IgD-negative memory B cell (primary cell): Measurements from ENCODE around the gene ABHD12. TPM values are rescaled to one million over a fixed set of nuclear protein-coding genes. Genes with fewer than 3 reads are reported as not detected.
"Not testable (repeated sequence)": the region's sequence is repeated elsewhere in the genome, so short reads cannot be mapped to it uniquely, and the experiment has no call there.

ENCODE experiments used
- H3K27ac Mint-ChIP-seq, 3 donors: one replicate each; pipeline ENCODE4 v1.8.0; 2020 to 2022; ENCODE audit warnings: mild to moderate bottlenecking in 3 of 3, mixed read lengths in 3 of 3, moderate library complexity in 1 of 3
- H3K27me3 Mint-ChIP-seq: one replicate; pipeline ENCODE4 v1.8.0; 2021; ENCODE audit warnings: mixed read lengths
- H3K36me3 Mint-ChIP-seq: one replicate; pipeline ENCODE4 v1.8.0; 2020; ENCODE audit warnings: mild to moderate bottlenecking, mixed read lengths
- H3K4me1 Mint-ChIP-seq, 3 donors: one replicate each; pipeline ENCODE4 v1.8.0; 2020 to 2022; ENCODE audit warnings: mixed read lengths in 3 of 3, mild to moderate bottlenecking in 1 of 3
- H3K4me3 Mint-ChIP-seq, 4 donors: one replicate each; pipeline ENCODE4 v1.8.0; 2020 to 2022; ENCODE audit warnings: mild to moderate bottlenecking in 4 of 4, mixed read lengths in 4 of 4, moderate library complexity in 3 of 4
- H3K9me3 Mint-ChIP-seq, 3 donors: one replicate each; pipeline ENCODE4 v1.8.0; 2020 to 2021; ENCODE audit warnings: mixed read lengths in 3 of 3, mild to moderate bottlenecking in 1 of 3
- polyA plus RNA-seq: library from polyadenylated mRNA; unstranded; fragments of 300-500 nt; fragmentation: Illumina TruSeq; gene quantifications from one replicate; pipeline ENCODE4 v1.2.3, GENCODE V29; 2021

Gene ABHD12
- polyA plus RNA-seq, 1 donor from 2014 or later = 20.3 TPM

GRCh38 chr20:25353747-25354705 lies 36.6 kb downstream of the ABHD12 start:
- no peaks in the 10 kb centered on the region for H3K36me3 Mint-ChIP-seq
- peaks cover 1 to 5% (median 2%) of the 10 kb centered on the region in 3 donors for H3K9me3 Mint-ChIP-seq
- peak overlapping the region in 2 of 4 donors; percentile 17 to 28 for H3K4me3 Mint-ChIP-seq
- peaks cover 11 to 27% (median 19%) of the 10 kb centered on the region in 3 donors for H3K4me1 Mint-ChIP-seq
- no peak overlapping the region for H3K27ac Mint-ChIP-seq
- H3K27me3 Mint-ChIP-seq = no peaks in the 10 kb centered on the region

GRCh38 chr20:25353353-25353746 lies 37.3 kb downstream of the ABHD12 start:
- peaks cover 1 to 5% (median 2%) of the 10 kb centered on the region in 3 donors for H3K9me3 Mint-ChIP-seq
- H3K4me1 Mint-ChIP-seq = peaks cover 11 to 27% (median 17%) of the 10 kb centered on the region in 3 donors
- peak overlapping the region in 1 of 3 donors; percentile 62 for H3K27ac Mint-ChIP-seq
- no peaks in the 10 kb centered on the region for H3K36me3 Mint-ChIP-seq
- H3K27me3 Mint-ChIP-seq = no peaks in the 10 kb centered on the region
- H3K4me3 Mint-ChIP-seq = no peak overlapping the region

GRCh38 chr20:25352746-25353145 lies 37.9 kb downstream of the ABHD12 start:
- H3K27ac Mint-ChIP-seq = no peak overlapping the region
- H3K36me3 Mint-ChIP-seq = no peaks in the 10 kb centered on the region
- no peaks in the 10 kb centered on the region for H3K27me3 Mint-ChIP-seq
- H3K9me3 Mint-ChIP-seq = peaks cover 1 to 5% (median 2%) of the 10 kb centered on the region in 3 donors
- no peak overlapping the region for H3K4me3 Mint-ChIP-seq
- H3K4me1 Mint-ChIP-seq = peaks cover 9 to 25% (median 11%) of the 10 kb centered on the region in 3 donors

- H3K27ac Mint-ChIP-seq = no peak overlapping the region
- no peaks in the 10 kb centered on the region for H3K36me3 Mint-ChIP-seq
- peaks cover 1 to 5% (median 2%) of the 10 kb centered on the region in 3 donors for H3K9me3 Mint-ChIP-seq
- peaks cover 8 to 16% (median 10%) of the 10 kb centered on the region in 3 donors for H3K4me1 Mint-ChIP-seq
- H3K27me3 Mint-ChIP-seq = no peaks in the 10 kb centered on the region
- no peak overlapping the region for H3K4me3 Mint-ChIP-seq
Observed at GRCh38 chr20:25351024-25351360, 39.6 kb downstream of the ABHD12 start.

GRCh38 chr20:25346349-25346748 lies 44.3 kb downstream of the ABHD12 start:
- Mint-ChIP-seq H3K36me3 (no peaks in the 10 kb centered on the region), H3K4me1 (peaks cover 4 to 10% (median 10%) of the 10 kb centered on the region in 3 donors), H3K9me3 (peaks cover 0 to 2% (median 1%) of the 10 kb centered on the region in 3 donors), H3K4me3 (no peak overlapping the region), H3K27me3 (no peaks in the 10 kb centered on the region), H3K27ac (no peak overlapping the region)

GRCh38 chr20:25345721-25346120 lies 44.9 kb downstream of the ABHD12 start:
- no peaks in the 10 kb centered on the region for H3K27me3 Mint-ChIP-seq
- peaks cover 4 to 10% (median 10%) of the 10 kb centered on the region in 3 donors for H3K4me1 Mint-ChIP-seq
- no peak overlapping the region for H3K4me3 Mint-ChIP-seq
- H3K27ac Mint-ChIP-seq = no peak overlapping the region
- H3K9me3 Mint-ChIP-seq = peaks cover 0 to 2% (median 1%) of the 10 kb centered on the region in 3 donors
- no peaks in the 10 kb centered on the region for H3K36me3 Mint-ChIP-seq

- Mint-ChIP-seq H3K27ac (no peak overlapping the region), H3K27me3 (no peaks in the 10 kb centered on the region), H3K36me3 (no peaks in the 10 kb centered on the region), H3K9me3 (no peaks in the 10 kb centered on the region), H3K4me3 (no peak overlapping the region), H3K4me1 (peaks cover 4 to 12% (median 10%) of the 10 kb centered on the region in 3 donors)
Observed at GRCh38 chr20:25344634-25345033, 46.0 kb downstream of the ABHD12 start.

GRCh38 chr20:25341716-25342680 lies 48.6 kb downstream of the ABHD12 start:
- no peak overlapping the region for H3K4me3 Mint-ChIP-seq
- H3K4me1 Mint-ChIP-seq = peaks cover 4 to 12% (median 10%) of the 10 kb centered on the region in 3 donors
- H3K27ac Mint-ChIP-seq = peak overlapping the region in 1 of 3 donors; percentile 45
- peaks cover 4% of the 10 kb centered on the region for H3K36me3 Mint-ChIP-seq
- H3K9me3 Mint-ChIP-seq = no peaks in the 10 kb centered on the region
- H3K27me3 Mint-ChIP-seq = no peaks in the 10 kb centered on the region

GRCh38 chr20:25340380-25340779 lies 50.3 kb downstream of the ABHD12 start:
- H3K27ac Mint-ChIP-seq = no peak overlapping the region

GRCh38 chr20:25339608-25340007 lies 51.0 kb downstream of the ABHD12 start:
- peaks cover 4% of the 10 kb centered on the region for H3K36me3 Mint-ChIP-seq
- no peaks in the 10 kb centered on the region for H3K27me3 Mint-ChIP-seq
- no peaks in the 10 kb centered on the region for H3K9me3 Mint-ChIP-seq
- no peak overlapping the region for H3K4me3 Mint-ChIP-seq
- H3K4me1 Mint-ChIP-seq = peaks cover 1 to 9% (median 8%) of the 10 kb centered on the region in 3 donors
- H3K27ac Mint-ChIP-seq = peak overlapping the region in 1 of 3 donors; percentile 67

More at GRCh38 chr20:25340380-25340779, 50.3 kb downstream of the ABHD12 start:
- Mint-ChIP-seq H3K36me3 (peaks cover 4% of the 10 kb centered on the region), H3K4me1 (peaks cover 1 to 10% (median 10%) of the 10 kb centered on the region in 3 donors), H3K9me3 (no peaks in the 10 kb centered on the region), H3K4me3 (no peak overlapping the region), H3K27me3 (no peaks in the 10 kb centered on the region)

GRCh38 chr20:25338112-25339023 lies 52.3 kb downstream of the ABHD12 start:
- Mint-ChIP-seq H3K36me3 (peaks cover 4% of the 10 kb centered on the region), H3K4me3 (no peak overlapping the region), H3K4me1 (peaks cover 0 to 4% (median 1%) of the 10 kb centered on the region in 3 donors), H3K27ac (no peak overlapping the region), H3K9me3 (no peaks in the 10 kb centered on the region), H3K27me3 (no peaks in the 10 kb centered on the region)

GRCh38 chr20:25336561-25337422 lies 53.8 kb downstream of the ABHD12 start:
- Mint-ChIP-seq H3K27ac (no peak overlapping the region), H3K36me3 (peaks cover 4% of the 10 kb centered on the region), H3K4me3 (no peak overlapping the region)

GRCh38 chr20:25334972-25335371 lies 55.7 kb downstream of the ABHD12 start:
- not testable (repeated sequence) for H3K9me3 Mint-ChIP-seq, H3K36me3 Mint-ChIP-seq, H3K27me3 Mint-ChIP-seq, H3K4me3 Mint-ChIP-seq, H3K4me1 Mint-ChIP-seq, H3K27ac Mint-ChIP-seq

More at GRCh38 chr20:25336561-25337422, 53.8 kb downstream of the ABHD12 start:
- H3K27me3 Mint-ChIP-seq = no peaks in the 10 kb centered on the region
- H3K9me3 Mint-ChIP-seq = no peaks in the 10 kb centered on the region
- peaks cover 0 to 4% (median under 1%) of the 10 kb centered on the region in 3 donors for H3K4me1 Mint-ChIP-seq
